GM19025 (cell line): ENCODE measurements around the gene HIPK2.

Experiments used
- ATAC-seq: cut with Tn5 transposase; IDR thresholded peaks from one replicate; pipeline ENCODE4 v1.9.1; 2021; ENCODE audit warnings: mild to moderate bottlenecking, low read depth, moderate library complexity; ENCODE audit not compliant: unreplicated experiment

HIPK2 gene

DNA sequence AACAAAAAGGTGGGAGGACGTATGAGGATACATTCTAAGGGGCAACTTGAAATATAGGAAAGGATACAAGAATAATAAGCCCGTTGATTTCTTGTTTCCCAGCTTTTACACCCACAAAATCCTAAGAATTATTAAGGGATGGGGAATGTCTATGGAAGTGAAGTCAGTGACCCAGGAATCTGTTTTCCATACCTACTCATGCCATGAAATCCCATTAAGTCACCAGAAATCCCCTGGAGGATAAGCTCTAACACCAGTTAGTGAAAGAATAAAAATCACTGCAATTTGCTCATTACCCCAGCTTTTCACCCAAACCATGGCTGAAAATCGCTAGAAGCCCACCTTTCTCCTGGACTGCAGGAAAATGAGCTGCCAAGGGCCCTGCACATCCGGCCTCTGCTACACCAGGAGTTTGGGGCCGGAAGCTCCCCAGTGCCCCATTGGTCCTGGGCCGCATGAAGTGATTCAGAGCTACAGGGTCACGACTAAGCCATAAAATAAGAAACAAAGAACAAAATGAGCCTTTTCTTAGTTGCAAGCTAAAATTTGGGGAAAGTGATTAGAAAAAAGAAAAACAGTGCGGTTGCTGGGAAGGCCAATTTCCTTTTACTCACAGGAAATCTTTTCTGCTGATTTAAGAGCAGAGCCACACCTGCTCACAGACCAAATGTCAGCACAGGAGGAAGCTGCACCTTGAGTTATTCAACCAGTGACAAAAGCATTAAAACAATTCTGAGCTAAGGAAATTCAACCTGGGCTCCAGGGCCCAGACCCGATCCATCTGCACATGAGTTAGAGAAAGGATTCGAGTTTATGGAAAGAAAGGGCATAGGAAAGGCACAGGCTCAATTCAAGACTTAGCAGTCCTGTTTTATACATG lies 40.3 kb downstream of the HIPK2 start:
- no peak for ATAC-seq

- ATAC-seq = no peak
These were observed 41.7 kb downstream of the HIPK2 start for GRCh38 chr7:139735912-139736595.

- no peak for ATAC-seq
These were observed 42.3 kb downstream of the HIPK2 start for GRCh38 chr7:139735466-139735865.

DNA sequence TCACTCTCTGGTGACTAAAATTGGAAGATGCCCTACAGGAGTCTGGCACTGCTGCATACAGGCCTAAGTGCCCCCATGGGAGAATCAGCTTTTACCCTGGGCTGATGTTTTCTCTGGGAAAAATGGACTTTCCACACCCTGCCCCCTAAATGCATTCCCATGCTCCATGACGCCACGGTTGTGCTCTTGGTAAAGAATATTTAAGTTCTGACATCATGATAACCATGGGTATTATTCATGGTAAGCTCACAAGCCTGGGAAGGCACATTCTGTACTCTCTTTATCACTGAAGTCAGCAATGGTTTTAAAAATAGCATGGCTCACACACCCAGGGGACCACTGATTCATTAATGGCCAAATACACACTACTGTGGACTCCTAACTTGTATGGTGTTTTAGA lies 43.4 kb downstream of the HIPK2 start:
- no peak for ATAC-seq

- no peak for ATAC-seq
These were observed 44.0 kb downstream of the HIPK2 start for GRCh38 chr7:139733751-139734150.

DNA sequence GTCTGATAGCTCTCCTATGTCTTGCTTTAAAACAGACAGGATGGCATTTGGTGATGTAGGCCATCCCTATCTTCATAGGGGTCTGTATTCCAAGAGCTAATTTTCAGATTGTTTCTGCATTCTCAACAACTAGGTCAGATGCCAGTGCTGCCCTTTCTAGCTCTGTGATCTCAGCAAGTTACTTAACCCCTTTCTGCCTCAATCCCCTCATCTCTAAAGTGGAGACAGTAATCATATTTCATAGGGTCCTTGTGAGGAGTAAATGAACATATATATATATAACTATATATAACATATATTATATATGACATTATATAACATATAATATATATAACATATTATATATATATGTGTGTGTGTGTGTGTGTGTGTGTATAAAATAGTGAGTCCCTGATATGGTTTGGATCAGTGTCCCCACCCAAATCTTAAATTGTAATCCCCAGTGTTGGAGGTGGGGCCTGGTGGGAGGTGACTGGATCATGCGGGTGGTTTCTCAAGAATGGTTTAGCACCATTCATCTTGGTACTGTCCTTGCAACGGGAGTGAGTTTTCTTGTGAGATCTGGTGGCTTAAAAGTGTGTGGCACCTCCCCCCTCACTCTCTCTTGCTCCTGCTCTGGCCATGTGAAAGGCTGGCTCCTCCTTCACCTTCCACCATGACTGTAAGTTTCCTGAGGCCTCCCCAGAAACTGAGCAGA lies 45.2 kb downstream of the HIPK2 start:
- no peak for ATAC-seq

DNA sequence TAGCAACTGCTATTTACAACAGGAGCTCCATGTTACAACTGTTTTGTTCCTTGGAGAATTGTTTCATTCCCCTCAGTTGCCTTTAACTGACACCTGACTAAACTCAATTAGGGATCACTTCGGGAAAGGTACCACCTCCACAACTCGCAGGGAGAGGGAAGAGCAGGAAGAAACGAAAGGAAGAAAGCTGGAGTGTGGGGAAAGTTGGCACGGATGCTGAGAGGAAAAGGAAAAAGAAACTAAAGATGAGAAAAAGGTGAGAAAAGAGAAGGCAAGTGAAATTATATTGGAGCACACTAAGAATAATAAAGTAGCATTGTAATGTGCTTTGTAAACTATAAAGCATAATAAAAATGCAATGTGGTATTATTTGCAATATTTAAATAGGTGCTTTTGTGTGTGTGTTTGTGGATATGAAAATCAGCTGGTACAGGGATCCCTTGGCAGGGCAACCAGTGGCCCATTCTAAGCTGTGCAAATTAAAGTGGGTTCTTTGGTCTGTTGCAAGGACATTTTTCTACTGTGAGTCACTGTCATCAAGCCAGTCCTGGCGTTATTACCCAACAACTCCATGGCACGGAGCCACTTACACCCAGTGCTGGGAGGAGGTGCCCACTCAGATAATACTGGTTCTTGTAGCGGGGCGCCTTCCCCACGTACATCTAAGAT lies 45.9 kb downstream of the HIPK2 start:
- ATAC-seq = no peak

DNA sequence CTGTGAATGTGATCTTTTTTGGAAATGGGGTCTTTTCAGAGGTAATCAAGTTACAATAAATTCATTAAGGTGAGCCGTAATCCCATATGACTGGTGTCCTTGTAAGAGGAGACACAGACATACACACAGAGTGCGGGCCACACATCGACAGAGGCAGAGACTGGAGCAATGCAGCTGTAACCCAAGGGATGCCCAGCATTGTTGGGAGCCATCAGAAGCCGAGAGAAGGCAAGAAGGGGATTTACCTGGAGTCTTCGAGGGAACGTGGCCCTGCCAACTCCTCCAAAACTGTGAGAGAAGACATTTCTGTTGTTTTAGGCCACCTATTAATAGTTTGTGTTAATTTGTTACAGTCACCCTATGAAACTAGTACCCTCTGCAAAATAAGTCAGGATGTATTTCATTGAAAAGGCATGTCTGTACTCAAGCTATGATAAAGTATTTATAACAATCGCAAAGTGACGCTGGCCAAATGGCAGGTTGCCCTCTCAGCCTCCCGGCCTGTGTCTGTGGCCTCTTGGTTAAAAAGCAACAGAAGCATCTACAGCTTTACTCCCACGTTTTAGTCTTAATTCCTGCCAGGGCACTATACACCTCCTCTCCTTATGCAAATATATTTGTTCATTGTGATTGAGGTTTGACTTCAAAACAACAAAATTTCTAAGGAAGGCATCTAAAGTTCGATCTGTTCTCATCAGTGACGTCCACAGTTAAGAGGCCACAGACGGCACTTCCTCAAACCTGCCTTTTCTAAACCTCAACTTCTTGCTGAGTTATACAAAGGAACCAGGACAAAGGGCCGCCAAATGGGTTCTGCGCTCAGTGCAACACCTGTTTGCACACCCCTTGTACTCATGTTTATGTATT lies 46.8 kb downstream of the HIPK2 start:
- ATAC-seq = no peak

- no peak for ATAC-seq
These were observed 49.6 kb downstream of the HIPK2 start for GRCh38 chr7:139728203-139728602.

DNA sequence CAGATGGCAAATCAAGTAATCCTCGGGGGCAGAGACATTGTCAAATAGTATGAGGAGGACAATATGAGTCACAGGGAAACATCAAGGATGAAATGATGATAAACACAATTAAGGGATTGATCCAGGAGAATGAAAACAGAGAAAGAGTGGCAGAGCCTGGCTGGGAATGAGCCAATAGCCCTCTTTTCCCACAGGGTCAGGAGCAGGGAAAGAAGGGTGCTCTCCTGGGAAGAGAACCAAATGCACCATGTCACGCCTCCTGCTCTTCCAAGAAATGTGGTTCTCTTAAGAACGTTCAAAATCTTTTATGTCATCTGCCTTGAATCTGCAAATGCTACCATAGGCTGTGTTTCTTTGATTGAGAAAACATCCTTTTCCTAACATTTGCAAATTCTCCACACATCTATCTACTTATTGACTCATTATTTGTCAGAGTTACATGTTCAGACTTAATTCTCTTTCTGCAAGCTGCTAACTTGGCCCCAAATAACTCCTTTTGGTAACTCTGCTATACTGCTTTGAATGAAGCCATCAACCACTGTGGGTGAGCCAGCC lies 50.6 kb downstream of the HIPK2 start:
- ATAC-seq = no peak

DNA sequence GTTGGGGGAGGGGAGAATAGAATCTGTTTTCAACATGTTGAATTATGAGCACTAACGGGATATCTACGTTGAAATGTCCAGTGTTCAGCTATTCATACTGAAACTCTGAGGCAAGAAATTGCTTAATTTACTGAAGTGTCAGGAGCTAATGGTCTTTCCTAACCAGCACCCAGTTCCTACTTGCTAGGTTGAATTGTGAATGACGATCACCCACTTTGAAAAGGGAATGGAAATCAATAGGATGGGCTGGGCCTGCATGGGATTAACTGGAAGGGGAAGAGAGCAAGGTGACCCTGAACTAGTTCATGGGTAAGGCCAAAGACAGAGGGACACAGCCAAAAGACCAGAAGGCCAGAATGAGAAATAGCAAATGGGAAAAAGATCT lies 51.3 kb downstream of the HIPK2 start:
- no peak for ATAC-seq

DNA sequence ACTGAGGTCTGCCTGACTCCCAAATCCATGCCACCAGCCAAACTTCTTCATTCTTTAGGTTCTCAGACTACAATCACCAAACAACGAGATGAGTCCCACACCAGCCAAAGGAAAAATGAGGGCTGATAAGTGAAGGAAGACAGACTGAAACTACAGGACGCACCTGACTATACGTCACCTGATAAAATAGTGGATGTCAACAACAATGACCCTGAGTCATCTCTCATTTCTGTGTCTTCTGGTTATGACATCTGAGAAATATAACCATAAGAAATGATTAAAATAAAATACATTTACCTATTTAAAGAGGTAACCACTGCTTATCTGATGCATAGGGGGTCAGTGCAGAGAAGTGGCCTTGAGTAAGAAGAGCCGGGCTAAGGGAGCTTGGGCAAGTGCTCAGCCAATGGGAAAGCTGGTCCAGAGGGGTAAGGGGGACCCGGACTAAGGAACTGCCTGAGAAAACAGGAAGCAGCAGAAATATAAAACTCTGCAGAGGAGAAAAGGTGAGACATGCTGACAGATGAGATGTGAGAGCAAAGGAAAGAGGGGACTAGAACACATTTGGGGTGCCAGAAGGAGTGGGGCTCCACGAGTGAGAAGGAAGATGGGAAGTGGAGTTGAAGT lies 51.8 kb downstream of the HIPK2 start:
- ATAC-seq = no peak

DNA sequence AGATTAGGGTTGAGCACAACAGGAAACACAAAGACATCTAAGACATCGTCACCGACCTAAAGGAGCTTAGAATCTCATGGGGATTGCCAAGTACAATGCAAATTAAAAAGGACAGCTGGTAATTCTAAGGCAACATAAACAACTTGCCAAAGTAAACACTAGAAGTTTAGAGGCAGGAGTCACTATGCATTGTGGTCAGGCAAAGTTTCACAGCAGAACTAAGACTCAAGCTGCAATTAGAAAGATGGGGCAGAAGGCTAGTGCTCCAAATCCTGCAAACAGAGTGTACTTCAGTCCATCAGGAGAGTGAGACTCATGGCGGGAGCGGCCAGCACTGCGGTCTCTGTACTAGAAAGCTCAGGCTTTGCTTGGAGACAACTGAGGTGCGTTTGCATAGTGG lies 52.7 kb downstream of the HIPK2 start:
- ATAC-seq = peak; percentile 68

DNA sequence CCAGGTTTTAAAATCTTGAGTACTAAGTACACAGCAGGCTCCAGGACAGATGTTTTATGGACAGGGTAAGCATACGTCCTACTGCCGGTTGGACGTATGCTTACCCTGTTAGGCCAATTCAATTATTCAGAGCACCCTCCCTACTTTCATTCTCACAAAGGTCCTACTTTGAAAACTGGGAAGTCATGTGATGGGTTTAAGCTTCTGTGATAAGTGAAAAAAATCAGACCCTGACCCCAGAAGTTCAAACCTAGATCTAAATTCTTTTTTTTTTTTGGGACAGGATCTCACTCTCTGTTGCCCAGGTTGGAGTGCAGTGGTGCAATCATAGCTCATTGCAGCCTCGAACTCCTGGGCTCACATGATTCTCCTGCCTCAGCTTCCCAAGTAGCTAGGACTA lies 55.2 kb downstream of the HIPK2 start:
- no peak for ATAC-seq

- no peak for ATAC-seq
These were observed 56.0 kb downstream of the HIPK2 start for GRCh38 chr7:139721821-139722220.

GRCh38 chr7:139721417-139721816 lies 56.4 kb downstream of the HIPK2 start:
- ATAC-seq = no peak

GRCh38 chr7:139720705-139721231 lies 57.0 kb downstream of the HIPK2 start:
- ATAC-seq = no peak

GRCh38 chr7:139720186-139720585 lies 57.6 kb downstream of the HIPK2 start:
- ATAC-seq = no peak

DNA sequence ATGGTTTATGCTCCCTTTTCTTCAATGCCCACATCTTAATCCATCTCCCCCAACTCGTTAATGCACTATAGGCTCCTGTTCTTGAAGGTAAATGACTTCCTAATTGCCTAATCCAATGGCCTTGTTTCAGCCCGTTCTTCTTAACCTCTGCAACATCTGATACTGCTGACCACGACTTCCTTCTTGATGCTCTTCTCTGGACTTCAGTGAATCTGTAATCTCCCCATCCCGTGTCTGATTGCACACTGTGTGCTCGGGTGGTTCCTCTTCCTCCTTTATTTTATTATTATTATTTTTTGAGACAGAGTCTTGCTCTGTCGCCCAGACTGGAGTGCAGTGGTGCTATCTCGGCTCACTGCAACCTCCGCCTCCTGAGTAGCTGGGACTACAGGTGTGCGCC lies 58.9 kb downstream of the HIPK2 start:
- ATAC-seq = no peak
